Stimulated activated memory B cell treated with anti-CD40 and anti-IgM and Interleukin-4, amounts not matched to agents 10 μg/mL and 1 μg/mL and 100 μg/mL, for 72 hours (primary cell): ENCODE measurements around the gene HHEX.
"Not testable (repeated sequence)": the region's sequence is repeated elsewhere in the genome, so short reads cannot be mapped to it uniquely, and the experiment has no call there.

ENCODE experiments used
- ATAC-seq: fragments of 150-1000 bp; cut with Tn5 transposase; 2 replicates; pipeline ENCODE4 v1.10.0; 2021
- H3K27ac Mint-ChIP-seq: one replicate; pipeline ENCODE4 v1.8.0; 2022; ENCODE audit warnings: mild to moderate bottlenecking, mixed read lengths
- H3K27me3 Mint-ChIP-seq: one replicate; pipeline ENCODE4 v1.8.0; 2022; ENCODE audit warnings: mixed read lengths
- H3K36me3 Mint-ChIP-seq: one replicate; pipeline ENCODE4 v1.8.0; 2022; ENCODE audit warnings: mixed read lengths
- H3K4me1 Mint-ChIP-seq: one replicate; pipeline ENCODE4 v1.8.0; 2022; ENCODE audit warnings: mixed read lengths
- H3K4me3 Mint-ChIP-seq: one replicate; pipeline ENCODE4 v1.8.0; 2022; ENCODE audit warnings: mild to moderate bottlenecking, moderate library complexity, mixed read lengths
- H3K9me3 Mint-ChIP-seq: one replicate; pipeline ENCODE4 v1.8.0; 2022; ENCODE audit warnings: mixed read lengths

The HHEX gene

GRCh38 chr10:92689663-92690210 is at the start of gene HHEX:
Gene HHEX, plus strand, starts transcription at chr10:92689955. Its CDS starts 32 bp downstream, at chr10:92689987.
- Mint-ChIP-seq H3K4me3 (peak within 1 kb of the TSS; percentile 96), H3K27ac (peak within 1 kb of the TSS; percentile 100), H3K36me3 (peaks cover 28% of the 10 kb centered on the region), H3K9me3 (peaks cover 8% of the 10 kb centered on the region), H3K4me1 (peaks cover 45% of the 10 kb centered on the region), H3K27me3 (no peaks in the 10 kb centered on the region)
- ATAC-seq: peak; percentile 89

GRCh38 chr10:92640107-92640506 is 49.6 kb upstream of the HHEX start:
- no peaks in the 10 kb centered on the region for H3K36me3 Mint-ChIP-seq
- H3K4me3 Mint-ChIP-seq: no peak overlapping the region
- ATAC-seq: no peak
- H3K9me3 Mint-ChIP-seq: no peaks in the 10 kb centered on the region
- no peaks in the 10 kb centered on the region for H3K27me3 Mint-ChIP-seq
- peaks cover 6% of the 10 kb centered on the region for H3K4me1 Mint-ChIP-seq
- H3K27ac Mint-ChIP-seq: no peak overlapping the region

DNA sequence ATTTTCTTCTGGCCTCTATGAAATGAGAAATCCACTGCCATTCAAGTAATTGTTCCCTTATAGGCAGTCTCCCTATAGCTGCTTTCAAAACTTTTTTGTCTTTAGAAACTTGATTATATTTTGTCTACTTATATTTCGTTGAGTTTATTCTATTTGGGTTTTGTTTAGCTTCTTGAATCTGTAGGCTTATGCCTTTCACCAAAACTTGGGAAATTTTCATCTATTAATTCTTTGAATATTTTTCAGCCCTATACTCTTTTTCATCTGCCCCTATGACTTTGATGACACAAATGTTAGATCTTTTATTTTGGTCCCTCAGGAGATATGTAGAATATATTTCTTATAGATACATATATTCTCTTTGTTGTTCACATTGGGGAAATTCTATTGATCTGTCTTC is 48.3 kb upstream of the HHEX start:
- Mint-ChIP-seq H3K27ac (no peak overlapping the region), H3K4me3 (no peak overlapping the region), H3K4me1 (peaks cover 6% of the 10 kb centered on the region), H3K36me3 (no peaks in the 10 kb centered on the region), H3K9me3 (no peaks in the 10 kb centered on the region), H3K27me3 (no peaks in the 10 kb centered on the region)
- ATAC-seq: no peak

GRCh38 chr10:92644921-92645320 is 44.8 kb upstream of the HHEX start:
- Mint-ChIP-seq H3K27me3 (no peaks in the 10 kb centered on the region), H3K9me3 (no peaks in the 10 kb centered on the region), H3K4me3 (no peak overlapping the region), H3K27ac (peak overlapping the region; percentile 87), H3K4me1 (peaks cover 6% of the 10 kb centered on the region), H3K36me3 (peaks cover 6% of the 10 kb centered on the region)
- ATAC-seq: no peak

DNA sequence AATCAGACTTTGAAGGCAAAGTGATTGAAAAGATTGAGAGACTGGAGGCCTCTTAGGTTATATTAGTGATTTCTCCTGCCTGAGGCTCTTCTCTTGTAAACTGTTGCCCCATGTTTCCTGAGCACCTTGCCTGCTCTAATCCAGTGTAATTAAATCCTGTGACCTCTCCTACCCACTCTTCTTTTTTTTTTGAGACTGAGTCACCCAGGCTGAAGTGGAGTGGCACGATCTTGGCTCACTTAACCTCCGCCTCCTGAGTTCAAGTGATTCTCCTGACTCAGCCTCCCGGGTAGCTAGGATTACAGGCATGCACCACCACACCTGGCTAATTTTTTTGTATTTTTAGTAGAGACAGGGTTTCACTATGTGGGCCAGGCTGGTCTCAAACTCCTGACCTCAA is 38.9 kb upstream of the HHEX start:
- ATAC-seq, H3K27ac Mint-ChIP-seq, H3K4me1 Mint-ChIP-seq, H3K9me3 Mint-ChIP-seq, H3K36me3 Mint-ChIP-seq, H3K4me3 Mint-ChIP-seq, H3K27me3 Mint-ChIP-seq: not testable (repeated sequence)

GRCh38 chr10:92655426-92655825 is 34.3 kb upstream of the HHEX start:
- Mint-ChIP-seq H3K27ac (no peak overlapping the region), H3K27me3 (no peaks in the 10 kb centered on the region), H3K4me3 (no peak overlapping the region), H3K4me1 (peaks cover 8% of the 10 kb centered on the region), H3K36me3 (peaks cover 6% of the 10 kb centered on the region), H3K9me3 (no peaks in the 10 kb centered on the region)
- ATAC-seq: no peak

DNA sequence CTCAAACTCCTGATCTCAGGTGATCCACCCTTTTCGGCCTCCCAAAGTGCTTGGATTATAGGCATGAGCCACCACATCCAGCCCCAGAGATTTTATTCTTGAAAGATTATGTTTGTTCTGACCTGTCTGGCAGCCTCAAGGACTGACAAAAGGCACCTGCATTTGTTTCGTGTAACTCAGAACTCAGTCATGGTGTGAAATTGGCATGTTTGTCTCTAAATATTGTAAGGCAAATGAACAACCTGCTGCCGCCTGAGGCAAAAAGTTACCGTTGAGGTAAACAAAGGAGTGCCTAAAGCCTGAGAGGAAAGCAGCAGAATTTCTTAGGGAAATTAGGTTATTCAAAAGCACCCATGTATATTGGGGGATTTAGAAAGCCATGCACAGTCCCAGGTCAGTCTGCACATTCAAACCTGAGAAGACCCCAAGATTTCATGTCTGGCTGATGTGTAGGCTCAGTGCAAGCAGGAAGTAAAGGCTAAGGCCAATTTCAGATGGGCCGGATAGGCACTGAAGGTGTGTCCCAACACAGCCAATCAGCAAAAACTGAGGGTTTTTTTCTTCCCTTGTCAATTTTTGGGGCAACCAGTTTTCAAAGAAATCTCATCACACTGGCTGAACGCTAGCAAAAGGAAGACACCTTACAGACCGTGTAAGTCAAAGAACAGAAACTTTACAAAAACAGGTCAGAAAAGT is 33.3 kb upstream of the HHEX start:
- ATAC-seq: no peak
- Mint-ChIP-seq H3K9me3 (peaks cover 4% of the 10 kb centered on the region), H3K27me3 (no peaks in the 10 kb centered on the region), H3K4me1 (peaks cover 8% of the 10 kb centered on the region), H3K36me3 (peaks cover 11% of the 10 kb centered on the region), H3K4me3 (no peak overlapping the region), H3K27ac (no peak overlapping the region)

DNA sequence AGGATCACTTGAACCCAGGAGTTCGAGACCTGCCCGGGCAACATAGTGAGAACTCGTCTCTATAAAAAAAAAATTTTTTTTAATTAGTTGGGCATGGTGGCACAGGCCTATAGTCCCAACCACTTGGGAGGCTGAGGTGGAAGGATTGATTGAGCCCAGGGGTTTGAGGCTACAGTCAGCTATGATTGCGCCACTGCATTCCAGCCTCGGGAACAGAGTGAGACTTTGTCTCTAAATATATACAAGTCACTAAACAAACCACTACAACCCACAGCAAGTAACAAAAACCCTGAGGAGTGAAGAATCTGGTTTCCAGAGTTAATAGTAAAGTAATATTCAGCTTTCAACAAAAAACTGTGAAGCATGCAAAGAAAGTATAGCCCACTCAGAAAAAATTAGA is 32.7 kb upstream of the HHEX start:
- peaks cover 8% of the 10 kb centered on the region for H3K4me1 Mint-ChIP-seq
- H3K36me3 Mint-ChIP-seq: peaks cover 13% of the 10 kb centered on the region
- H3K4me3 Mint-ChIP-seq: no peak overlapping the region
- peaks cover 6% of the 10 kb centered on the region for H3K9me3 Mint-ChIP-seq
- no peaks in the 10 kb centered on the region for H3K27me3 Mint-ChIP-seq
- H3K27ac Mint-ChIP-seq: no peak overlapping the region
- ATAC-seq: no peak

DNA sequence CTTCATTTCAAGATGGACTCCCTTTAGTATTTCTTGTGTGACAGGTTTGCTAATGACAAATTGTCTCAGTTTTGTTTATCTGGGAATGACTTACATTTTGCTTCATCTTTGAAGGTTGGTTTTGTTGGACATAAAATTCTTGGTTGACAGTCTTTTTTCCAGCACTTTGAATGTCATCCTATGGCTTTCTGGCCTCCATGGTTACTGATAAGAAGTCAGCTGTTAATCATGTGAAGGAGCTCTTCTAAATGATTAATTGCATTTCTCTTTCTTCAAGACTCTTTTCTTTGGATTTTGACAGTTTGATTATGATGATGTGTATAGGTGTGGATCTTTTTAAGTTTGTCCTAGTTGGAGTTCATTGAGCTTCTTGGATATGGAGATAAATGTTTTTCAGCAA is 26.9 kb upstream of the HHEX start:
- peaks cover 28% of the 10 kb centered on the region for H3K36me3 Mint-ChIP-seq
- peaks cover 14% of the 10 kb centered on the region for H3K9me3 Mint-ChIP-seq

DNA sequence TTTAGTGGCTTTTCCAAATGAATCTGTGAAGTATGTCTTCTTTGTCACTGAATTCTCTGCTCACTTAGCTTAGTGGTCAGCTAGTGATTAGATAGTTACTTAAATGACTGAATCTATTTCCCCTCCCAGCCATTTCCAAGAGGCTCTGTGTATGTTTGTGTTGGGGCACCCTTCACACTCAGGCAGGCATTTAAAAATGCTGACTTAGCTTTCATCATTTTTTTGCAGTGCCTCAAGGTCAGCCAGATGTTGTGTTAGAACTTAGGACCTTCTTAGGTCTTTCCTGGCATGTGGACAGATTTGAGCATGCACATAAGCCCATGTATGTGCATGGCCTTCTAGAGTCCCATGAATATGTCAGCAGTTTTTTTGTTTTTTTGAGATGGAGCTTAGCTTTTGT is 25.4 kb upstream of the HHEX start:
- Mint-ChIP-seq H3K27me3 (no peaks in the 10 kb centered on the region), H3K4me1 (no peaks in the 10 kb centered on the region), H3K27ac (no peak overlapping the region), H3K36me3 (peaks cover 23% of the 10 kb centered on the region), H3K4me3 (no peak overlapping the region), H3K9me3 (peaks cover 14% of the 10 kb centered on the region)
- no peak for ATAC-seq

More for the DNA sequence above, 26.9 kb upstream of the HHEX start:
- no peaks in the 10 kb centered on the region for H3K4me1 Mint-ChIP-seq
- H3K27ac Mint-ChIP-seq: no peak overlapping the region
- no peak overlapping the region for H3K4me3 Mint-ChIP-seq
- ATAC-seq: no peak
- H3K27me3 Mint-ChIP-seq: no peaks in the 10 kb centered on the region

DNA sequence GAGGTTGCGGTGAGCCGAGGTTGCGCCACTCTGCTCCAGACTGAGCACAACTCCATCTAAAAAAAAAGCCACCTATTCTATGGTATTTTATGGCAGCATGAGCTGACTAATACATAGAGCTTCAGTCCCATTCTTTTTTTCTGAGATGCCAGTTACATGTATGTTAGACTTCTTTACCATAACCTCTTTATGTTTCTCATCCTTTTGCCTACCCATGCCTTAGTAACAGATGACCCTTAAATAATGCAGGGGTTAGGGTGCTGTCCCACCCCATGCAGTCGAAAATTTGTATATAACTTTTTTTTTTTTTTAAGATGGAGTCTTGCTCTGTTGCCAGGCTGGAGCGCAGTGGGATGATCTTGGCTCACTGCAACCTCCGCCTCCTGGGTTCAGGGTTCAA is 22.7 kb upstream of the HHEX start:
- peaks cover 8% of the 10 kb centered on the region for H3K9me3 Mint-ChIP-seq
- peaks cover 20% of the 10 kb centered on the region for H3K36me3 Mint-ChIP-seq
- no peak for ATAC-seq
- H3K27me3 Mint-ChIP-seq: no peaks in the 10 kb centered on the region
- H3K4me3 Mint-ChIP-seq: no peak overlapping the region
- H3K27ac Mint-ChIP-seq: no peak overlapping the region
- no peaks in the 10 kb centered on the region for H3K4me1 Mint-ChIP-seq

DNA sequence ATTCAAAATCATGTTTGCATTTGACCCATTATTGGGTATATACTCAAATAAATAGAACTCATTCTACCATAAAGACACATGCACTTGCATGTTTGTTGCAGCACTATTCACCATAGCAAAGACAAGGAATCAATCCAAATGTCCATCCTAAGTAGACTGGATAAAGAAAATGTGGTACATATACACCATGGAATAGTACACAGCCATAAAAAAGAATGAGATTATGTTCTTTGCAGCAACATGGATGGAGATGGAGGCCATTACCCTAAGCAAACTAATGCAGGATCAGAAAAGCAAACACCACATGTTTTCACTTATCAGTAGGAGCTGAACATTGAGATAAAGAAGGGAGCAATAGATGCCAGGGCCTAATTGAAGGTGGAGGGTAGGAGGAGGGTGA is 12.0 kb upstream of the HHEX start:
- Mint-ChIP-seq H3K27me3 (no peaks in the 10 kb centered on the region), H3K4me3 (no peak overlapping the region), H3K27ac (no peak overlapping the region), H3K9me3 (no peaks in the 10 kb centered on the region), H3K4me1 (peaks cover 7% of the 10 kb centered on the region), H3K36me3 (peaks cover 14% of the 10 kb centered on the region)
- no peak for ATAC-seq

- Mint-ChIP-seq H3K36me3 (peaks cover 14% of the 10 kb centered on the region), H3K27ac (no peak overlapping the region), H3K27me3 (no peaks in the 10 kb centered on the region), H3K4me1 (peaks cover 7% of the 10 kb centered on the region), H3K4me3 (no peak overlapping the region), H3K9me3 (no peaks in the 10 kb centered on the region)
- ATAC-seq: no peak
These were observed 11.5 kb upstream of the HHEX start for GRCh38 chr10:92678206-92678605.

GRCh38 chr10:92681306-92681834 is 8.4 kb upstream of the HHEX start:
- Mint-ChIP-seq H3K27me3 (no peaks in the 10 kb centered on the region), H3K36me3 (peaks cover 33% of the 10 kb centered on the region), H3K4me1 (peaks cover 11% of the 10 kb centered on the region), H3K4me3 (no peak overlapping the region), H3K9me3 (peaks cover 8% of the 10 kb centered on the region), H3K27ac (no peak overlapping the region)
- no peak for ATAC-seq

DNA sequence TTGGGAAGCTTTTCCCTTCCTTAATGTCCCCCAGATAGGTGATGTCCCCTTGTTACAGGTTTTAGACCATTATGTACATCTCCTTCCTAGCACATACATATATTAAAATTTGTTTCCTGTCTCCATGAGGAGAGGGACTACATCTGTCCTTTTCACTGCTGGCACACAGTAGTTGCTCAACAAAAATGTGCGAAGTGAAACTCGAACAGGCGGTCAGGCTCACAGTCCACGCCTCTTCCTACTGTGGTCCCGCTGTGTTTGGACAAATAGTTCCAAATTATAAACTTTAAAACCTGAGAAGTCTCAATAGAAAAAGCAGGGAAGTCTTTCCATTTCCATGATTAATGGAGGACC is 1.2 kb upstream of the HHEX start:
- Mint-ChIP-seq H3K9me3 (peaks cover 8% of the 10 kb centered on the region), H3K36me3 (peaks cover 34% of the 10 kb centered on the region), H3K4me1 (peaks cover 37% of the 10 kb centered on the region), H3K27me3 (no peaks in the 10 kb centered on the region), H3K4me3 (peak overlapping the region; percentile 85), H3K27ac (peak overlapping the region; percentile 78)
- ATAC-seq: no peak

- Mint-ChIP-seq H3K4me1 (peaks cover 40% of the 10 kb centered on the region), H3K27me3 (no peaks in the 10 kb centered on the region), H3K27ac (peak overlapping the region; percentile 78), H3K36me3 (peaks cover 34% of the 10 kb centered on the region), H3K4me3 (peak overlapping the region; percentile 85), H3K9me3 (peaks cover 8% of the 10 kb centered on the region)
- peak; percentile 2 for ATAC-seq
These were observed 660 bp upstream of the HHEX start for GRCh38 chr10:92688927-92689662.
